HG02610 (cell line): ENCODE results near the gene SCRT2.
"Not testable (repeated sequence)": the region's sequence is repeated elsewhere in the genome, so short reads cannot be mapped to it uniquely, and the experiment has no call there.

ENCODE experiments used
- ATAC-seq: cut with Tn5 transposase; IDR thresholded peaks from one replicate; pipeline ENCODE4 v1.9.1; 2021; ENCODE audit warnings: mild to moderate bottlenecking, moderate library complexity; ENCODE audit not compliant: unreplicated experiment

SCRT2 gene

DNA sequence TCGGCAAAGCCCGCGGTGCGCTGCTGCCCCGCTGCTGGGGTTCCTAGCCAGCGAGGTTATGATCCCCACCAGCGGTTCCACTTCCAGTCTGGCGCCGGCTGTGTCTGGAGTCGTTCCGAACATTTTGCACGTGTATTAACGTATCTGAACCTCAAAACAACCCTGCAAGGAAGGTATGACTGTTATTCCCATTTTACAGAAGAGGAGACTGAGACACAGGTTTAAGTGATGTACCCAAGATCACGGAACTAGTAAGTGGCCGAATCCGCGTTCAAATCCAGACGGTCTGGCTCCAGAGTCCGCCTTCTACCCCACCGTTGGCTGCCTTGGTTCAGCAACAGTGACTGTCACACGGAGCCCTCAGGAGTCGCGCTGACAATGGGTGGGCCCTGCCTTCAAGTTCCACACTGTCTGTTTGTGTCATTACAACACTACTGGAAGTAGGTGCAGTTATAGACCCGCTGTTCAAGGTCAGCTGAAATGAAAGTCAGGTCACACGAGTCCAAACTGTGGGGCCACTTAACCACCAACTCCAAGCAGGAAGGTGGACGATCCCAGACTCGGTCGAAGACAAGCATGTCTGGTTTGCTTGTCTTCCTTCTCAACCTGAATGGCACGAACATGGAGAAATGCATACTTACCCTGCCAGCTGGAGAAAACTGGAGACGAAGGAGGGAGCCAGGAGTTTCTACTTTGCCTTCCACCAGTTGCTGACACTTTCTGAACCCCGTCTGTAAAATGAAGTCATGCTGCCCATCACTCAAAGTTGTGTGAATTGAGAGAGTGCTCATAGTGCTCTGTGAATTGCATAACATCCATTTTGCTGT is 21.8 kb downstream of the SCRT2 start:
- no peak for ATAC-seq

DNA sequence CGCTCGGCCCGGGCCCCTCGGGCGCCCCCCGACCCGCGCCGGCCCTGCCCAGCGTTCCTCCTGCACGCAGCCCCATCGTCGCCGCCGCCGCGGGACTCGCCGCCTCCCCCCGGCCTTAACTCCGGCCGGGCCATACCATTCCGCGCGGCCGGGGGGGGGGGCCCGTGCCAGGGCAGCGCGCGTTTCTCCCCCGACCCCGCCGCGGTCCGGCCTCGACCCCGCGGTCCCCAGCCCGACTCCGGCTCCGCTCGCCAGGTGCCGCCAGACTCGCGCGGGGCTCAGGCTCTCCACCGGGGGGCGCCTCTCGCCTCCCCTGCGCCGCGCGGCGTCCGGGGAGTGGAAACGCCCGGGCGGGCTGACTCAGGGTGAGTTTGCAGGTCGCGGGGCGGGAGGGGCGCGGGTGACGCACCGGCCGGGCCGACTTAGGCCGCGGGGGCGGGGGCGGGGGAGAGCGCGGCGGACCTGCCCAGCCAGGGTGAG is 22.5 kb downstream of the SCRT2 start, which contains the start of gene SRXN1:
Gene SRXN1 (minus strand): TSS at position 91 of the 480 bp plus-strand sequence. CDS start 15 bp downstream, at position 76.
- peak; percentile 87 for ATAC-seq

DNA sequence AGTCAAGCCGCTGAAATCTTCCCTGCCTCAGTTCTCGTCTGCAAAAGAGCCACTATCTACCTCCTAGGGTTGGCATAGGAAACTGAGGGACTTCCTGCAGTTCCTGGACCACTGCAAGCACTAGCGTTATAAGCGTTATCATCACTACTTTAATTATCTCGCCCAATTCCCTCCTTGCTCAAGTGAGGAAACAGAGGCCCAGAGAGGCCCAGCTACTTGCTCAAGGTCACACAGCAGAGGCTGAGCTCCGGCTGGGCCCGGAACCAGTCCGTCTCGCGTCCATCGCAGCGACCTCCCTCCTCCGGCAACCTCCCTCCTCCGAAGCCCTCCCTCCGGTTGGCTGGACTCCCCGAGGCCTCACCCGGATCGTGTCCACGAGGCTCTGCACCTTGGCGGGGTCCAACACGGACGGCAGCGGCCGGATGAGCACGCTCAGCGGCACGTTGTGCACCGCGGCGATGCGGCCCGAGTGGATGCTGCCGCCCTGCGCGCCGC is 22.9 kb downstream of the SCRT2 start:
- ATAC-seq, result no peak

DNA sequence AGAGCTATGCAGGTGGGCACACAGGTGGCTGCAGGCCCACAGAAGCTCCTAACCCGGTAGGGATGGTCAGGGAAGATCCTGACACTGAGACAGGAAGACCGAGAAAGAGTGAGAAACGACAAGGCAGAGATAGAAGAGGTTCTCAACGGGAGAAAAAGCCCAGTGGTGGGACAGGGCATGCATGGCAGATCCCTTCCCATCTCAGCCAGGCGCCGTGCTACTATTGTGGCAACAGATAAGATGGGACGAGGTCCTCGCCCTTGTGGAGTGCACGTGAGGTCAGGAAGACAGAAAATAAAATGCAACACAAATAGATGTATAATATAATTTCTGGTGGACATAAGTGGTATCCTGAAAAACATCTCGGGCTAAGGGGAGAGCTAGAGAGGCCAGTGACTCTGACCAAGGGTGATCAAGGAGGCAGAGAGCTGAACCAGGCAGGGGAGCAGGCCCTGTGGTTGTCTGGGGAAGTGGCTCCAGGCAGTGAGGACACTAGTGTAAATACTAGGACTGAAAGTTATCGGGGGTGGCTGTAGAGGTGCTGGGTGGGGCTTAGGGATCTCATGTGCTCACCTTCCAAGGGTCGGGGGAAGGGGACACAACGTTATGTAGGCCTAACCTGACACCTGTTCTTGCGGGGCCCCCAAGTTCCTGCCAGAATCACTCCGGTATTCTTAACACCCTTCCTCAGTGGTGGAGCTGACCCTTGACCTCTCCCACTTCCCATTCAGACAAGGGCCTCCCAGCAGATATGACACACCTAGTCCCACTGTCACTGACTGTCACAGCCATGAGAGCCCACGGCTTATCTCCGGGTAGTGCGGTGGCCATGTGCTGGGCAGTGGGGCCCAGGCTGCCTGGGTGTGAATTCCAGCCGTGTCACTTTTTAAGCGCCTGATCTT is 23.6 kb downstream of the SCRT2 start:
- ATAC-seq, result no peak

DNA sequence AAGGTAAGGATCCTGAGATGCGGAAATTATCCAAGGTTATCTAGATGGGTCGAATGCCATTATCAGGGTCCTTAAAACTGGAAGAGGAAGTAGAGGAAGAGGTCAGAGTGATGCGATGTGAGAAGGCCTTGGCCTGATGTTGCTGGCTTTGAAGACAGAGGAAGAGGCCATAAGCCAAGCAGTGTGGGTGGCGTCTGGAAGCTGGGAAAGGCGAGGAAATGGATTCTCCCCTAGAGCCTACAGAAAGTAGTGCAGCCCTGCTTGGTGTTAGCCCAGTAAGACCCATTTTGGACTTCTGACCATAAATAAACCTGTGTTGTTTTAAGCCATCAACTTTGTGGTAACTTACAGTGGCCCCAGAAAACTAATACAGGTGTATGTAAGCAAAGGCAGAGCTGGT is 24.6 kb downstream of the SCRT2 start:
- ATAC-seq, result no peak

DNA sequence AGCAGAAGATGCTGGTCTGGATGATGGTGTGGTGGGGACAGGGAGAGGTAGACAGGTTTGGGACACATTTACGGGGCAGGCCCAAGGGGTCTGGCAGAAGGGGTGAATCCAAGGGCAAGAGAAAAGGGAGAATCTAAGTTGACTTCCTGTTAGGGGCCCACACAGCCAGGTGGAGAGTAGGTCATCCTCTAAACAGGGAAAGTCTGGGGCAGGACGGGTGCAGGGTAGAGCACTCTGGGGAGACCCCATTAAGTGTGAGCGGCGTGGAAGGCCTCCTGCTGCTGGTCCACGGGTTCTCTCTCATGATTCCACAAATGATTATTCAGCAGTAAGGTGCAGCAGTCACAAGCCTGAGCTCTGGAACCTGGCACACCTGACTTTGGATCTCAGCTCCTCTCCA is 25.3 kb downstream of the SCRT2 start:
- no peak for ATAC-seq

DNA sequence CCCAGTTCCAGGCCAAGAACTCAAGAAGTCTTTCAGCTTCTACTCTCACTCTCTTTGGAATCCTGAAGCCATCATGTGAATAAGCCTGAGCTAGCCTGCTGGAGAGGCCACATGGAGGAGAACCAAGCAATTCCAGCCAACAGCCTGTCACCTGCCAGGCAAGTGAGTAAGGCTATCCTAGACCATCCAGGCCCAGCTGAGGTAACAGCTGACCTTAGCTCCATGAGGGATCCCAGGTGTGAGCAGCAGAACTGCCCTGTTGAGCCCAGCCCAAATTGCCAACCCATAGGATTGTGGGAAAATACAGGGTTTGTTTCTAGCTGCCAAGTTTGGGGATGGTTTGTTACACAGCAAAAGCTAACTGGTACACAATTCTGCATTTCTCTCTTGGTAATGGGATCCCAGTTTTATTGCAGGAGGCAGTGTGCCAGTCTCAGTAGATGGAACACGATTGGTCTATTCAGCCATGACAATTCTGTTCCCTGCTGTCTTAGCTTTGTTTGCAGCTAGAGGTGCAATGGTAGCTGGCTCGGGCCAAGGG is 28.1 kb downstream of the SCRT2 start:
- ATAC-seq, result no peak

DNA sequence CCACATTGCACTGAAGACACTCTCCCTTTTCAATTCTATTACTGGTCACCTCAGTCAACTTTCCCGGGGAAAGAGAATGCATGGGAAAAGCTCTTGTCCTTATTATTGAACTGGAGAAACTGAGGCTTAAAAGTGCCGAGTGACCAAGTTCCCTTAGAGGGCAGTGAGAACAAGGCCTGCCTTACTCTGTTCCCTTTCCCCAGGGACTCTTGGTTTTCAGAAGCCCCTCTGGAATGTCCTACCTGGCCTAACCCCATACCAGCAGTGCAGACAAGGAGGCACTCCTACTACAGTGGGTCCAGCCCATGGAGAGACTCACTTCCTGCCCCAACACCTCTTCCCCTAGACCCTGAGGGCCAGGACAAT is 28.8 kb downstream of the SCRT2 start:
- ATAC-seq, result no peak

DNA sequence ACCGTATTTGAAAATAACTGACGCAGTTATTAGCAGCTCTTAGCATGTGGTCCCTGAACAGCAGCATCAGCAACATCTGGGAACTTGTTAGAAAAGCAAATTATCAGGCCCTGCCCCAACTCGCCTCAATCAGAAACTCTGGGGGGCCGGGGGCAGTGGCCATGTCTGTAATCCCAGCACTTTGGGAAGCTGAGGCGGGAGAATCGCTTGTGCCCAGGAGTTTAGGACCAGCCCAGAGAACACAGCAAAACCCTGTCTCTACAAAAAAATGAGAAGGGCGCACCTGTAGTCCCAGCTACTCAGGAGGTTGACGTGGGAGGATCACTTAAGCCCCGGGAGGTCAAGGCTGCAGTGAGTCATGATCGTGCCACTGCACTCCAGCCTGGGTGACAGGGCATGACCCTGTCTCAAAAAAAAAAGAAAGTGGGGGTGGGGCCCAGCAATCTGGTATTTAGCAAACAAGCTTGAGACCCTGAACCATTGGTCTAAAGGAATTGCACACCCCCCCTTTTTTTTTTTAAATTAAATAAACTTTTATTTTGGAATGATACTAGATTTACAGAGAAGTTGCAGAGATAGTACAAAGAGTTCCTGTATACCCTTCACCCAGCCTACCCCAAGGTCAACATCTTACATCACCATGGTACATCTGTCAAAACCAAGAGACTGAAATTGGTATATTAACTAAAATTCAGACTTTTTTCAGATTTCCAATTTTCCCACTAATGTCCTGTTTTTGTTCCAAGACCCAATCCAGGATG is 29.3 kb downstream of the SCRT2 start:
- ATAC-seq, result no peak

DNA sequence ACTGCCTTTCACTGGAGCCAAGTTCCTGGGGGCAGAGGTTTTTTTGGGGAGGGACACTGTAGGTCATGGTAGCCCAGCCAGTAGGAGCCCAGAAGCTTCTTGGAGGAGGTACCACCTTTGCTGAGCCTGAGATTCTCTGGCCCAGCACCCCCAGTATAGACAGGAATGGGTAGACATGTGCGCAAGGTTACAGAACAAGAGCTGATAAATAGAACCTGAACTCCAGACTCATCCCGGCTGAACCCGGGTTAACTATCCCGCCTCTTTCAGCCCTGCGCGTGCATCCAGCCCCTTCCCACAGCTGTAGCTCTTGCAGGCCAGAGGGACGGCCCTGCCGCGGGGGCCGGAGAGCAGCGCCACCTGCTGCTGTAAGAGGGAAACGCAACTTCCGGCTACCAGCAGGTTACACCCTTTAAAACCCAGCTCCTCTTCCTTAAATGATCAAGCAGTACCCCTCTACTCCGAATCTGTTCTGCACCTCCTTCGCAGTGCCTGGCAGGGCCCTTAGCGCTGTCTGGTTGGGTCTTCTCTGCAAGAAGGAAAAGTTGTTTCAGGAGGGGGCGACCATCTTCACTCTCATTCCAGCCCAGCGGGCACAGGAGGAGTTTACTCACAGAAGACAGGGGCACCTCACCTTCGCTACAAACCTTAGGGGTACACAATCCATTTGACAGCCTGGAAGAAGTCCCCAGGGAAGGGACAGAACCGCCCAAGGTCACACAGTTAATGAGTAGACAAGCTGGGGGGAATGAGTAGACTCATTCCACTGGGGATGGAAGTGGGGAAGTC is 30.1 kb downstream of the SCRT2 start:
- ATAC-seq, result peak; percentile 50

DNA sequence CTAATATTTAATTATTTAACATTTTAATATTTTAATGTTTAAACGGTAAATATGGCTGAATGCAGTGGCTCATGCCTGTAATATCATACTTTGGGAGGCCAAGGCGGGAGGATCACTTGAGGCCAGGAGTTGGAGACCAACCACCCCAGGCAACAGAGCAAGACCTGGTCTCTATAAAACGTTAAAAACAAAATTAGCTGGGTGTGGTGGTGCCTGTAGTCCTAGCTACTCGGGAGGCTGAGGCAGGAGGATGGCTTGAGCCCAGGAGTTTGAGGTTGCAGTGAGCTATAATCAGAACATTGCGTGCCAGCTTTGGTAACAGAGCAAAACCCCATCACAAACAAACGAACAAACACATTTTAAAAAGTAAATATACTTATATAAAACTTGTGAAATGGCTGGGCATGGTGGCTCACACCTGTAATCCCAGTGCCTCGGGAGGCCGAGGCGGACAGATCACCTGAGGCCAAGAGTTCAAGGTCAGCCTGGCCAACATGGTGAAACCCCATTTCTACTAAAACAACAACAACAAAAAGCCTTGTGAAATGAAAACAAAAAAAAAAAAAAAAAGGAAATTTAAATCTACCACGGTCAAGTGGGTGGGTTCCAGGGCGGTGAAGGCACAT is 30.8 kb downstream of the SCRT2 start:
- no peak for ATAC-seq

DNA sequence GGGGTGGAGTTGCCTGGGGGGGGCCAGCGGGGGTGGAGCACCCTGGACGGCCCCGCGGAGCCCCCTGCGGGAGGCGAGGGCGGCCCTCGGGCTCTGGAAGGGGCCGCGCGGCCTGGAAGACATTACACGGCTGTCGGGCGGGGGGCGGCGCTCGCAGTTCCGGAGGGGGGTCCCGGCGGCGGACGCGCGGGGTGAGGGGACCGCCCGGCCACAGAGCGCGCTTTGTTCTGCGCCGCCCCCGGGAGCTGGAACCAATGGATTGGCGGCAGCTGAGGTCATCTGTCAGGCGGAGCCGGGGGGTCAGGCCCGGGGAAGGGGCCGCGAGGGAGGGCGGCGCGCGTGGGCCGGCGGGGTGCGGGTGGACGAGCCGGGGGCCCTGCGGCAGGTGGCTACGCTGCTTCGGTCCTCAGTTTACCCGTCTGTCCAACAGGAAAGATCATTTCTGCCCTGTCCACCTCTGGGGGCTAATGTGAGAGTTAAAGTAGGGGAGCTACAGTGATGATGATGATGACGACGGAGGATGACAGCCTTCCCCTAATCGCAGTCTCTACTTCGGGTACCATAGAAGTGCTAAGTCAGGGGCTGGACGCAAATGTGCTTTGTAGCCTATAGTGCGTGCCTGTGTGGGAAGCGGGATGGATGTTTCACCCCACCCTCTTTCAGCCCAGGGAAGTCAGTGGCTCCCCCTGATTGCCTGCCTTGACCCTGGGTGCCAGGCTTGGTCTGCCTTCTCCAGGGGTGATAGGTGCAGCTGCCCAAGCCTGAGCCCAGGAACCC is 33.0 kb downstream of the SCRT2 start:
- no peak for ATAC-seq

DNA sequence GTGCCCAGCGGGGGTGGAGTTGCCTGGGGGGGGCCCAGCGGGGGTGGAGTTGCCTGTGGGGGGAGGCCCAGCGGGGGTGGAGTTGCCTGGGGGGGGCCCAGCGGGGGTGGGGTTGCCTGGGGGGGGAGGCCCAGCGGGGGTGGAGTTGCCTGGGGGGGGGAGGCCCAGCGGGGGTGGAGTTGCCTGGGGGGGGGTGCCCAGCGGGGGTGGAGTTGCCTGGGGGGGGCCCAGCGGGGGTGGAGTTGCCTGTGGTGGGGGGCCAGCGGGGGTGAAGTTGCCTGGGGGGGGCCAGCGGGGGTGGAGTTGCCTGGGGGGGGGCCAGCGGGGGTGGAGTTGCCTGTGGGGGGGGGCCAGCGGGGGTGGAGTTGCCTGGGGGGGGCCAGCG is 33.6 kb downstream of the SCRT2 start:
- ATAC-seq, result not testable (repeated sequence)

DNA sequence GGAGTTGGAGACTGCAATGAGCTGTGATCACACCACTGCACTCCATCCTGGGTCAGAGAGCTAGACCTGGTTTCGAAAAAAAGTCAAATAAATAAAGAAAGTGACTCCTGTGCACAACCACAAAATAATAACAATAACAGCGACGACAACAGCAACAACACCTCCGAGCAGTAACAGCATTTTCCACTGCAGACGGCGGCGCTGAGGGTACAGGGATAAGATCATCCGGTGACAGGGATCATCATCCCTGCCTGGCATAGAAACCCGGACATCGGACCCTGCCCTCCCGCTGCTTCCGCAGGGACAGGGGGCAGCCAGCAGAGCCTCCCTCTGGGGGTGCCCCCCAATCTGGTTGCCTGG is 34.1 kb downstream of the SCRT2 start:
- ATAC-seq, result no peak

DNA sequence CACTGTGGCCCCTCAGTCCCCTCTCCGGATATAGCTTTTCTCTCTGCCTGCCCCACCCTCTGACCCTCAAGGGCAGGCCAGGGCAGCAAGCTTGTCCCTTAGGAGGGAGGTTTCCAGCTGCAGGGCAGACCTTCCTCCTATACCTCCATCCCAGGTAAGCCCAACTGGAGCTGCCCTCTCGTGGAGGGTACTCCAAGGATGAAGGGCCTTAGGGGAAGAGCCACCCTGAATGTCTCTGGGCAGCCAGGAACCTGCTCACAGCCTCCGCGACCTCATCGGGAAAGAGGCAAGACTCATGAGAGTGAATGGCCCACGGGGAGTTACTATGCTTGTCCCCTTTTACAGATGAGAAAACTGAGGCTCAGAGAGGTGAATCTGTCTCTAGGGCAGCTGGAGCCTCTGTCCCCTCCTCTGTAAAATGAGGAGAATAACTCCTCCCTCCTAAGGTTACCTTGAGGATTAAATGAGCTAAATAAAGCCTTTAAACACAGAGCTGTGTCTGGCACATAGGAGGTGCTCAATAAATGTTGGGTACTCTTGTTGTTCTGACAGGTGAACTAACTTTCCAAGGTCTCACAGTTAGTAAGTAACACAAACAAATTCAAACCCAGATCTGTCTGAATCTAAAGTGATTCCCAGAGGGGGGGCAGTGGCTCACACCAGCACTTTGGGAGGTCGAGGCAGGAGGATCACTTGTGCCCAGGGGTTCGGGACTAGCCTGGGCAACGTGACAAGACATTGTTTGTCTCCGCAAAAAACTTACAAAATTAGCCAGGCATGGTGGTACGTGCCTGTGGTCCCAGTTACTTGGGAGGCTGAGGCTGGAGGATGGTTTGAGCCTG is 34.7 kb downstream of the SCRT2 start:
- ATAC-seq, result no peak

DNA sequence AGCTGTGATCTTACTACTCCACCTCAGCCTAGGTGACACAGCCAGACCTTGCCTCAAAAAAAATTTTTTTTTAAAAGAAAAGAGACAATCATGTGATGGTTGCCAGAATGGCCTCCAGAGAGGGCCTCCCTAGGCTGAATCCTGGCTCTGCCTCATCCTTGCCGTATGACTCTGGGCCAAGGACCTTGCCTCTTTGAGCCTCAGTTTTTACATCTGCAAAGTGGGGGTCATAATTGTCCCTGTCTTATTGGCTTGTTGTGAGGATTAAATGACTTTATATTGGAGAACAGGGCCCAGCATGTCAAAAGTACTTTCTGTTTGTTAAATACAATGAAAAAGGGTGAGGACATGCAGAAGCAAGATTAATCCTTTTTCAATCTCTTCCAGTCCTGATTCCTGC is 37.0 kb downstream of the SCRT2 start:
- no peak for ATAC-seq

DNA sequence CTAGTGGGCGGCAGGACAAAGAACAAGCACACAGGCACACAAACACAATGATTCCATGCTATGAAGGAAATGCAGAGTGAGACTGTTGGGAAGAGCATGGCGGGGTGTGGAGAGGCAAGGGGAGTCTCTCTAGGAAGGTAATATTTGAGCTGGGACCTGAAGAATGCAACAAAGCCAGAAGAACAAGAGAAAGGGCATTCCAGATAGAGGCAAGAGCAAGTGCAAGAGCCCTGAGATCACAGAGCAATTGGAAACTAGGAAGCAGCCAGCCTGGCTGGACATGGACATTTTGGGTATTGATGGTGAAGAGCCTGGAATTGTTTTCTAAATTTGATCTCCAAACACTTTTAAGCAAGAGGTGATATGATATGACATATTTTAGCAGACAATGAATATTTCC is 38.0 kb downstream of the SCRT2 start:
- ATAC-seq, result no peak

DNA sequence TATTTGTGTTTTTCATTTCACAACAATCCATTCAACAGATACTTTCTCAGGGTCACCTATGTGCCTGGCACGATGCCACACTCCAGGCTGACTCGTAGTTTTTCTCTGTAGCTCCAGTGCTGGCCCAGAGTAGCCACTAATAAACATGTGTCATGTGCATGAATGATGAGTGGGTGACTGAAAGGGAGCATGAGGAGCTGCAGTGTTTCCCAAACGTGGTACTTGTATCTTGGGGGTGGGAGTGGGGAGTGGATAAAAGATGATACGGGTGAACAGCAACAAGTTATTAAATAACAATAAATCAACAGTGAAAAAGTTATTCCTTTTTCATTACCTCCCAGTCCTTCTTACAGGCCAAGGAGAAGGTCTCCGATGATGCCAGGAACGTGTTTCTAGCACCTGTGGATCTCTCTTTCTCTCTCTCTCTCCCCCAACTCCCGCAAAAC is 39.7 kb downstream of the SCRT2 start:
- ATAC-seq, result no peak
